Body of pancreas (tissue), 4 donors: ENCODE measurements around the gene PEPD.

Experiments used
- CTCF ChIP-seq, 7 experiments: fragments of 450-650 bp in 4 of 7; fragments of 200-600 bp in 3 of 7; sonication (generic) in 3 of 7; IDR thresholded peaks; one replicate each; pipeline ENCODE4 v1.5.1; 2016 to 2019; ENCODE audit warnings: antibody characterized with exemption in 7 of 7
- POLR2A ChIP-seq, 3 donors: fragments of 450-650 bp; IDR thresholded peaks; one replicate each; pipeline ENCODE4 v1.6.1; 2016; ENCODE audit warnings: antibody characterized with exemption in 3 of 3, mild to moderate bottlenecking in 2 of 3

GRCh38 chr19:33365691-33366090 is 155.9 kb downstream of the PEPD start:
- TF ChIP-seq POLR2A (IDR thresholded peaks at IDR 0.05) (no peak), CTCF (IDR thresholded peaks at IDR 0.05) (no peak)
